DMS53 (cell line): Measurements from ENCODE around the gene CSNK2A3.

Source experiments
- DNase-seq: peaks from one replicate; lab custom pipeline; 2025; lab: John Stamatoyannopoulos, UW

CSNK2A3 gene

DNA sequence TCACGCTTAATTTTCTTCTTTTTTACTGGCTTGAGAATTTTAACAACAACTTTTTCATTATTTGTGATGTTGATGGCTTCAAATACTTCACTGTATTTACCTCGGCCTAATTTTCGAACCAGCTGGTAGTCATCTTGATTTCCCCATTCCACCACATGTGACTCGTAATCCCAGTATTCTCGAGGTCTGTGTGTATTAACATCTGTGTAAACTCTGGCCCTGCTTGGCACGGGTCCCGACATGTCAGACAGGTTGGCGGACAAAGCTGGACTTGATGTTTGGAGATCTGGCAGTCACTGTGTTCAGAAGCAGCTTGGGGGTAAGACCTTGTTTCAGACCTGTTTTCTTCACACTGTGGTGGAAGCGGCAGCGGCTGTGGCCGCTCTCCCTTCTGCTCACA, at the start of gene CSNK2A3:
CSNK2A3 (minus strand) TSS at position 373 of the 400 bp plus-strand sequence; CDS start at position 242, 131 bp downstream.
- peak; percentile 21 for DNase-seq

DNA sequence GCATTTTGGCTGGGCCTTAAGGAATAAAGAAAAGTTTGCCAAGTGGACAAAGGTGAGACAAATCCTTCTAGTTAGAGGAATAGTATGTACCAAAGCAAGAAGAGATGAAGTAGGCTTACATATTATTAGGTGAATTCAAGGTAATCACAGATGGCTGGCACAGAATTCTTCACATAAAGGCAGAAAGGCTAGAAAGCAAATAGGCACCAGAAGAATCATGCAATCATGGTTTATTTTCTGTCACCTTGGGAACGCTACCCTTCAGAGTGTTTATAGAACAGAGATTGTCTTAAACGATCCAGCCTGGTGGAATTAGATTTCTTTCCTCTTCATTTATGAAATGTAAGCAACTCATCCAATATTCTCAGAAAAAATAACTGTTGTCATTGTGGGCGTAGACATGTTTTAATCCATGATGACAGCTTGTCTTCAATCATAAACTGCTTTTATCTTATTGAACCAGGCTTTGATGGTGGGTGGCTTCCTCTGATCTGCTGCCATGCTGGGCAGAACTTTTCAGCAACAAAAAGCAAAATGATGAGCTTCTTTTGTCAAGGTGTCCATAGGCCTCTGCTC, 49.0 kb upstream of the CSNK2A3 start:
- no peak for DNase-seq

DNA sequence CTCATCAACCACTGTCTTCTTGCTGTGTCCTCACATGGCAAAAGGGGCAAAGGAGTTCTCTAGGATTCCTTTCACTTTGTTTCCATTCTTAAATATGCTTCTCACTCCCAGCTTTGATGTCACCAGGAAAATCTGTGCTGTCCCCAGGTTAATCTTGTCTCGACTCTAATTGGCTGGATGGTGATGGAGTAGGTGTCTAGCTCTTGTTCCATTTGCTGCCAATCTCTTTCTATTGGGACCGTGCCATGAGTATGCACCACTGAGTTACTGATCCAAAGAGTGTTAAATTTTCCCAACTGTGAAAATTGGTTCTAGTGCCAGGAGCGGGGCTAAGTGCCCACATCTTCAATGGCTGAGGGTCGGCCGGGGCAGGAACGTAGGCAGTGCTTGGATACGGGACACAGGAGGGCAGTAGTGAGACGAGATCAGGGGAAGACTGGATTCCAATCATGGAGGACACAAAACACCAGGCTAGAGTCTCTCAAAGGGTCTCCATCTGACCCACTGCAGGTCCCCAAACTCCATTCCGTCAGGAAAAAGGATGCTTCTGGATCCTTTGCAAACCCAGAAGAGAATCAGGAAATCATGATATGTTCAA, 47.7 kb upstream of the CSNK2A3 start:
- DNase-seq, result peak; percentile 38

DNA sequence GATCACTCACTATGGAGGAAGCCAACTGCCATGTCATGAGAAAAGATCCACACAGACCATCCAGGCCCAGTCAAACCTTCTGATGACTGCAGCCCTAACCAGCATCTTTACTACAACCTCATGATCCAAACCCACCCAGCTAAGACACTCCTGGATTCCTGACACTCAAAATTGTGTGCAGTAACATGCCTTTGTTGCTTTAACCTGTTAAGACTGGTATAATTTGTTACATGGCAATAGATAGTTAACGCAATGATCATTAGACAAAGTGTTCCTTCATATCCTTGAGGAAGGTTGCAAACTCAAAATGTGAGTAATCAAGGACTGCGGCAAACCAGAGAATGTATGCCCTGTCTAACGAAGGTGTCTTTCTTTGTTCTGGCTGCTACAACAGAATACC, 47.1 kb upstream of the CSNK2A3 start:
- DNase-seq, result no peak

DNA sequence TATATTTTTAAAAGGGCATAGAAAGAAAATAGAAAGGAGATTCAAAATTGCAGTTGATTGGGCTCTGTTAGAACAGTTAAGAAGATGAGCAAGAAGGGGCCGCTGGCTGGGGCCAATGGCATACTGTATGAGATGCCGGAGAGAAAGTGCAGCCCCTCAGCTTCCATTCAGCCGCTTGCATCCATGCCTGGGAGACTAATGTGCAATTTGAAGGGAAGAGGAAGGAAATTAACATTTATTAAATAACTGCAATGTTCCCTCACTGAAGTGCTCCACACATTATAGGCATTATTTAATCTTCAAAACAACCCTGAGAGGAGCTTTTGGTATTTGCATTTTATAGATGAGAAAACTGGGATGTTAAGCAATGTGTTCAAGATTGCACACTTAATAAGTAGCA, 44.7 kb upstream of the CSNK2A3 start:
- DNase-seq, result no peak

DNA sequence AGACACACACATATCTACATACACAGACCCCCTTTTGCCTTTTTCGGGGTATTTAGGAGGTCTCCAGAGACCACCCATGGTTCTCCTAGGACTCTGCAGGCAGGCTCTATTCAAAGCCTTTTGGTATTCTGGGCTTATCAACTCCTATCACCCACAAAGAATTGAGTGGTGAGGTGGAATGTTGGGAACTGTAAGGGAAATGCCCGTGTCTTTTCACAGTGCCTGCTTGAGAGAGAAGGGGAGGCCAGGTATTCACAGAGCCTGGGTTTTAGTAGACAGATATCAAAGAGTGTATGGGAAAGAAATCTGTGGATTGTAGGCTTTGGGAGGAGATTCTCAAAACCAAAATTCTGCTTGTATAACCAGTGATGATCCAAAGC, 44.0 kb upstream of the CSNK2A3 start:
- no peak for DNase-seq

DNA sequence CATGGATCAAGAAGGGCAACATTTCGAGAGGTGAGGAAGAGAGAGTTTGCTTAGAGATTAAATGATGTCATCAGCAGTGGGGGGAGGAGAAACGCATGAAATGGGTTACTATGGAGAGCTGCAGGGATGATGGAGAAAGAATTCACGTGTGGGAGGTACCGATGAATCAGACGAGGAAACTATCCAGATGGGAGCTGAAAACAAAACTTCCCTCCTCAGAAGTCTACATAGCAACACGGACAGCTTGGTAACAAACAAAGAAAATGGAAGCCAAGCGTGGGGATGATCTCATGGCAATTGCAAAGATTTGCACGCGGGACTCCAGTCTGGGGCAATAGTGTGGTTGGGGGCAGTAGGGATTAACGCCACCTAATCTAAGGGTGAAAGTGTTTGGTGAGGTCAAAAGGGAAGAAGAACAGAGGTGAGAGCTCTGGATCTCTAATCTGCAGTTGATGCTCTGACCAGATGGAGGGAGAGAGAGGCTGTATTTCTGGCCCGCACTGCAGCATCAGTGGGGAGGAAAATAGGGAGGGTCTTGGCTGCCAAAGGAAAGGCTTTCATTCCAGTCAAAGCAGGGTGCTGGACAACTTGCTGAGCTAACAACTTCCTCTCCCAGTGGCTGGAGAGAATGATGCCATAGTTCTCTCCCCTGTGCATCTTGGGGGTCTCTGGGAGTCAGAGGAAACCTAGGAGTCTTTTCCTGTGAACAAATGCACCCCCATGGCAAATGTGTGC, 43.4 kb upstream of the CSNK2A3 start:
- peak; percentile 90 for DNase-seq

DNA sequence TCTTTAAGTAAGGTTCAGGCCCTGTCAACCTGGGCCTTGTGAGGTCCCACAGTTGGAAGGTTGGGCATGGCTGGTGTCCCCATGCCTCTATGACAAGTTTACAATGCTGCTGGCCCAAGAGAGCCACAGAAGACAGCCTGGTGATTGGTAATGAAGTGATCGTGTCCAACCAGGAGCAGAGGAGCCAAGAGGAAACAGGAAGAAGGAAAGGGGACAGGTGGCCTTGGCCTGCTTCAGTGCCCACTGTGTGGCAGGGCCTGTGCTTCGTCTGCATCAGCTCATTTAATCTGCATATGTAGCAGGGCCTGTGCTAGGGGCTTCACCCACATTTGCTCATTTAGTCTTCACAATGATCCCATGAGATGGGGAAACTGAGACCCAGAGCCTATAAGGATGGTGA, 42.1 kb upstream of the CSNK2A3 start:
- DNase-seq, result peak; percentile 26

DNA sequence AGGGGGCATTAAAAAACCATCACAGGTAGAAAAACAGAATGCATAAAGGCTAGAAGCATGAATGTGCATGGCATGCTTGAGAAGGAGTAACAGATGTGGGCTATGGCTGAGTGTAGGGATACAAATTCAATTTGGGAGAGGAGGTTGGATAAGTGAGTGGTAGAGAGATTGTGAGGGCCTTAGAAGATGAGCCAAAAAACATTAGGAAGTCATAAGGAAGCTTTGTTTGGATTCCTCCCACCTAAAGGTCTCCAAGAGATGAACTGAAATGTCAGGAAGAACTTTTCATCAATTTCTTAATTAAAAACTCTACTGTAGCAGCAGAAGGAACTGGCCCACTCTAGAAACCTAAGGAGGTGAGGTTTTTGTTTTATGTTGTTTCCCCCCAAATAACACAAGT, 41.2 kb upstream of the CSNK2A3 start:
- no peak for DNase-seq

DNA sequence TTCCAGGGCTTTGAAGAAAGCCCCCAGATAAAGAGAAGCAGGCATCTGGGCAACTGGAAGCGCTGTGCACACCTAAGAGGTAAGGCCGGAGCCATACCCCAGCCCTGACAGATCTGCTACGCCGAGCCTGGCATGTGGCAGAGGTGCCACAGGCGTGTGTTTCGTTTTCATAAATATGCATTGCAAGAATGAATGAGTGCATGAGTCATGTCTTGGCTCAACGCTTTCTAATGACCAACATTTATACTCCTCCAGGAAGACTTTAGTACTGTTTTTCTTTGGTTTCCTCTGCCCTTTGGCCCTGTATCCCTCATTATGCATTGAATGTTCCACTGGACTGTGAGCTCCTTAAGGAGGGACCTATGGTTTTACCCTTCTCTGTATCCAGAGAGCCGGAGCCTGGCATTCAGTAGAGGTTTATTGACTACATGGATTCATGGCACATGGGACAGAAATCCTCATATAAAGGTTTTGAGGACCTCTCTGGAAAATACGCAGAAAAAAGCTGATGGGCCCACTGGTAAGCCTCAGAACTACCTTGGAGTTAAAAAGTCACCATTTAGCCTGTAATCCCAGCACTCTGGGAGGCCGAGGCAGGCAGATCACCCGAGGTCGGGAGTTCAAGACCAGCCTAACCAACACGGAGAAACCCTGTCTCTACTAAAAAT, 38.9 kb upstream of the CSNK2A3 start:
- peak; percentile 67 for DNase-seq

DNA sequence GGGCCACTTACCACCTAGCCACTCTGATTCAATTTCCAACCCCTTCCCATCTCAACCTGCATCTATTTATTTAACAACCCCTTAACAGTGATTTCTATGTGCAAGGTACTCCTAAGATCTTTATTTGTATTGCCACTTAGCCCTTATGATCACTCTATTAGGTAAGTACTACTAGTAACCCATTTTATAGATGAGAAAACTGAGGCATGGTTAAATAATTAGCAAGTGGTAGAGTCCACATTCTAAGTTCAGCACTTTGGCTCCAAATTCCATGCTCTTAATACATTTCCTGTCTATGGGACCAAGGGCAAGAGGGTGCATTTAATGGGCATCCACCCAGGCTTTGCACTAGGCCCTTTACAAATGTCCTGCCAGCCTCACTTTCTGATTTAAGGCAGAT, 38.1 kb upstream of the CSNK2A3 start:
- DNase-seq, result peak; percentile 57

DNA sequence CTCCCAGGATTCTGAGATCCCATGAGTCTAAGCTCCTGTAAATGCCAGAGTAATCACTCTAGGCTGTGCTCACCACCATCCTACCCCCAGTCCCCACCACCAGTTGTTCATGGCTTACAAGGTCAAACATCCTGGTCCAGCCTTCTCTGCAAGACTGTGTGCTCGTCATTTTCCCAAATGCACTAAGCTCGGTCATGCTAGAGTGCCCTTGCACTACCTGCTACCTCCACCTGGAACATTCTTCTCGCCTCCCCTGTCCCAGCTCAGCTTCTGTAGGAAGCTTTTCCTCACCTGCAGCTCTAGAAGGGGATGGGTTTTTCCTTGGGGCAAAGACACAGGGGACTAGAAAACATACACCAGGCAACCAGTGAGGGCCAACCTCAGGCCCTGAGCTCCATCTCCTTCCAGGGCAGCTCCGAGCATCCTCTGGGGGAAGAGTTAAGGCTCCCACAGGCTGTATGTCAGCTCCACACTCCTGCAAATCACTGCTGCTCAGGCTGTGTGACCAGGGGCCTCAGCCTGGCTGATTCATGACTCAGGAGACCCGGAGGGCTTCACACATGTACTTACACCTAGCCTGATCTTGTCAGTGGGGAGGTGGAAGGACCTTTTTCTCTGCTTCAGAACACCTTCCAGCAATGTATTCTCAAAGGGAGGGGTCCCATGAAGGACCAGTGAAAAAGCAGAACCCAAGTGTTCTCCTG, 37.2 kb upstream of the CSNK2A3 start:
- peak; percentile 25 for DNase-seq

DNA sequence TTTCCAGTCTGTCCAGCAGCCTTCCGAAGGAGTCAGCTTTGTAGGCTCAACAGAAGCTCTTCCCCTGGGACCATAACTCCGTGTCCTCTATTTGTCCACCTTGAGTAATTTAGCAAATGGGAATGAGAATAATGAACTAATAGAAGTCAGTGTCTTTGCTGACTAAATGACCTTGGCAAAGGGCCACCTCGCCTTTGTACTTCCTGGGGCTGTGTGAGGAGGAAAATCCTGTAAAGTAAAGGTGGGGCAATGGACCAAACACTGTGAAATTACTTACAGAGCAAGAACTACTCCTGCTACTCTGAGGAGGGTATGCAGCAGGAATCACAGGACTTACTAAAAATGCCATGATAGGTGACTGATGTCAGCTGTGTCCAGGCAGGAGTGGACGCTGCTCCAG, 36.2 kb upstream of the CSNK2A3 start:
- no peak for DNase-seq

DNA sequence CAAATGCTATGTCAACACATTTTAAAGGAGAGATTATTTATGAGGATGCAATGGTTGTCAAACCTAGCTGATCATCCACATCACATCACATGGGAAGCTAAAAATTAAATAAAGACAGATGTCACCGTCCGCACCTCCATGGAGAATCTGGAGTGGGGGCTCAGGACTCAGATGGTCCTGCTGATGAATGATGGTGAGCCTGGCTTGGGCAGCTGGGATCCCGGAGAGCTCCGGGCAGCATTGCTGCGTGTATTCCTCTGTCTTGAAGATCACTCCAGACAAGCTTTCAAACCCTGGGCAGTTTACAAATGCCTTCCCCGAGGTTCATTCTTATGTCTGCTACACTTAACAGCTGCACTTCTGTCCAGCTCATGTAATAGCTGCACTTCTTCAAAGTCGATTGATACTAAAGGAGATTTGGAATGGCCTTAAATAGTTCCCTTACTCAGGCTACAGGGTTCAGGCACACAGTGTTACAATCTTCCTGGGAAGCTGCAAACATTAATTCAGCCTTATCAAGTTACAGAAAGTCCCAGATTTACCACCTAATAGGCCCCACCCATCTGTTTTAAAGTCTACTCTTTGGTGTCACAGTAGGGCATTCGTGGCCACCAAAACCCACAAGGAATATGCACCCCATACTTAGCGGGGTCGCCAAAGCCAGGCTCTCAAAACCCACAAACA, 34.7 kb upstream of the CSNK2A3 start:
- DNase-seq, result no peak

DNA sequence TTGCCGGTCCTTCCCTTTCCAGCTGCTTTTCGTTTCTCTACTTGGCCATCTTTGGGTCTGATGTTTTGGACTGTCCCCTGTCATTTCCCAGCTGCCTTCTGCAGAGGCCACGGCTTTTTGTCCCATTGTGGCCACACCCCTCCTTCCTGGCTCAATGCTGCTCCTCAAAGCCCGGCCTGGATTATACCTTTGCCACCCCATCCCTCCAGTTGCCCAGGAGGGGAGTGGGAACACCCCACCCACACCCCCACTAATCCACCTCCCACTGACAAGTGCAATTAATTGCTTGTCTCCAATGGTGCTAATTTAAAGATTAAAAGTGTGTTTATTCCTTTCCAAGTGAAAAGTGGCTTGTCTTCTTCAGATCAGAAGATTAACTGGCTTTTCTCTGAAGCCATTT, 34.2 kb upstream of the CSNK2A3 start:
- DNase-seq, result no peak

DNA sequence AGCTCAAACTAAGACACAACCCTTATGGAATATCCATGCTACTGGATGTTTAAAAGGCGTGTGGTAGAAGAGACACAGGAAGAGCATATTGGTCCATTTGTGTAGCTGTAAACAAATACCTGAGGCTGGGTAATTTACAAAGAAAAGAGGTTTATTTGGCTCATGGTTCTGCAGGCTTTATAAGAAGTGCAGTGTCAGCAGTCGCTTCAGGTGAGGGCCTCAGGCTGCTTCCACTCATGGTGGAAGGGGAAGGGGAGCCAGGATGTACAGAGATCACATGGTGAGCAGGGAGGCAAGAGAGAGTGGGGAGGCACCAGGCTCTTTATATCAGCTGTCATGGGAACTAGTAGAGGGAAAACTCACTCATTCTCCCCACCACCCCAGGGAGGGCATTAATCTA, 31.8 kb upstream of the CSNK2A3 start:
- DNase-seq, result no peak

DNA sequence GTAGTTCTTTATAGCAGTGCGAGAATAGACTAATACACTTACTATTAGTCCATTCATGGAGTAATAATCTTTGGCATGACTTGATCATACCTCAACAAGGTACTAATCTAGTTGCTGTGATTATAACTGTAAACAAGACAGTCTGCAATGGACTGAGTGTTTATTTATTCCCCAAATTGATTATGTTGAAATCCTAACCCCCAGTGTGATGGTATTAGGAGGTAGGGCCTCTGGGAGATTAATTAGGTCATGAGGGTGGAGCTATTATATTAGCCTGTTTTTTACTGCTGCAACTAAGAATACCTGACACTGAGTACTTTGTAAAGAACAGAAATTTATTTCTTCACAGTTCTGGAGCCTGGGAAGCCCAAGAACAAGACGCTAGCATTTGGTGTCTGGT, 30.9 kb upstream of the CSNK2A3 start:
- DNase-seq, result no peak

DNA sequence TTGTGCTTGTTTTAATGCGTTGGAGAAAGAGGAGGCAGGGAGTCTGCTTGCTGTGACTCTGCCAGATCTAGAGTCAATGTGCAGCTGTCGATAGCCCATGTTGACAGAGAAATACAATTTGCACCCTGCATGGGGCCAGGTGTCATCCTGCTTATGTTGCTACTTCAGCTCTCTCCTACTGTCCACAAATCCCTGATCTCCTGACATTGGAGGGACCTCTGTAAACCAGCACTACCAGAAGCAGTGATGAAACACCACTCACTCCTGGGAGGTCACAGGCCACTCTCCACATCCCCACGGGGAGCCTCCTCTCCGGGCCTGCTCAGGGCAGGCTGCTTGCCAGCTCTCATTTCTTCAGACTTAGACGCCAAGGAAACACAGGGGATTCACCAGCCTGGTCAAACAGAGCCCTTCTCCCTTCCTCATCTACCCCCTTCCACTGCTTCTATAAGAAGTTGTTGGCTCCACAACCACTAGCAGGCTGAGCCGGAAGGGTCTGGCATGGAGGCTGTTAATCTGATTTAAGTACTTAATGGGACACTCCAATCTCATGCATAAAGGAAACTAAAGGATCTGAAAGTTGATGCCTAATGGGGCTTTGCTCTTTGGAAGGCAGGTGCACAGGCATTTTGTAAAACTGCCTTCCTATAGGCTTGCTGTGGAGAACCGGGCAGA, 29.9 kb upstream of the CSNK2A3 start:
- peak; percentile 93 for DNase-seq

DNA sequence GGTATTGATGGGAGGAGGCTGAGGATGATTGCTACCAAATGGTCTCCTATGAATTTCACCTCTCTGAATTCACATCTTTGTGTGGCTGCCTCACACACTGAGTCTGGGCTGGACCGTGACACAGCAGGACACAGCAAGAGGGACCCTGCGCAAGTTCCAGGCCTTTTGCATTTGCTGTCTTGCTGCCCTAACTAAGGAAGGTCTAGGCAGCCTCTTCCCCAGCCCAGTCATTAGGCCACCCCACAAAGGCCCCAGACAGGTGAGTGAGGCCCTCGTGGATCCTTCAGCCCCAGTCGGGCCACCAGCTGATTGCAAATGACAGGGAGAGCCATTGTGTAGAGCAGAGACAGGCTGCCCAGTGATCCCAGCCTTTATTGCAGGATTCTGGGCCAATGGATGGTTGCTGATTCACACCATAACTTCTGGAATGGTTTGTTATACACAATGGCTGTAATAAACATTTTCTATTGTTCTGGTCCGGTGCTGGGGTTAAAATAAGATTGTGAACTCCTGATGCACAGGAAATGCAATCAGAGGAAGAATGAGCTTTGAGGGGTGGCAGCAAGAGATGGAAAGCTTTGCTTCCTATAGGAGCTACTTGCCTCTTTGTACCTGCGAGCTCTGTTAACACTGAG, 28.5 kb upstream of the CSNK2A3 start:
- peak; percentile 20 for DNase-seq

DNA sequence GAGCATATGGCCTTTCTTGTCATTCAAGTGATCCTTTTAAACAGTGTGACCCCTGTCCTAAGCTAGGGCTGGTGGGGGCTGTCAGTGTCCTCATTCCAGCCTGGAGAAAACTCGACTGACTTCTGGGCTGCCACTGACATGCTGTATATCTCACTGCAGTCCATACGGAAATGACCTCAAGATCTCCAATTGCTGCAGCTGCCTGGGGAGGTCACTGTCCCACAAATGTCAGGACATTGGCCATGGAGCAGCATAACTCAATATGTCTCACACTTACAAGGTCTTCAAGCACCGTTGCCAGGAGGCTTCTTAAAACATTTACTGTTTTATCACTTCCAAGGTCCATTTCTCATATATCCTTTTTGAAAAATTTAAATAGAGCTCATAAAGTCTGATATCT, 27.8 kb upstream of the CSNK2A3 start:
- DNase-seq, result peak; percentile 21

DNA sequence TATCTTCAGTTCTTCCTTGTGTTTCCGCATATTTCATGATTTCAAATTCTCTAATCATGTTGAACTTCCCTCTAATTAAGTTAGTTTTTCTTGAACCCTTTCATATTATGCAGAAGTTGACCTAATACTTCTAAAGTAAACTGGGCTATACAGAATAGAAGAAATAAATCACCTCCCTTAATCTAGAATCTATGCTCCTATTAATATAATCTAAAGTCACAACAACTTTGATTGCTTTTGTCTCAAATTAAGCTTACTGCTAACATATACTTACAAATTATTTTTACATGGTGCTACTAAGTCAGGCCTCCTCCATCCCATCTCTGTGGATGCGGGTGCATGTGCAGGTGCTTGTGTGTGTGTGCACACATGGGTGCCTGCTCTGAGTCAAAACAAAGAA, 27.3 kb upstream of the CSNK2A3 start:
- DNase-seq, result no peak
